Naive B cell (primary cell): Measurements from ENCODE around the gene RNF123. TPM values are rescaled to one million over a fixed set of nuclear protein-coding genes. Genes with fewer than 3 reads are reported as not detected.
A peak's percentile ranks its signal among the peaks of the same experiment; 100 is the strongest.

Source experiments
- ATAC-seq, 2 donors: fragments of 150-1000 bp; cut with Tn5 transposase; 2 replicates each; pipeline ENCODE4 v1.10.0; 2021; ENCODE audit warnings: low read depth in 2 of 2, mild to moderate bottlenecking in 2 of 2, moderate library complexity in 2 of 2
- DNase-seq: peaks from one replicate; pipeline ENCODE4 v3.0.0; 2022
- H3K27ac Mint-ChIP-seq, 6 donors: one replicate each; pipeline ENCODE4 v1.8.0; 2020 to 2022; ENCODE audit warnings: mild to moderate bottlenecking in 6 of 6, mixed read lengths in 6 of 6, moderate library complexity in 5 of 6, inconsistent platforms in 2 of 6
- H3K27me3 Mint-ChIP-seq, 3 donors: one replicate each; pipeline ENCODE4 v1.8.0; 2021 to 2022; ENCODE audit warnings: mixed read lengths in 3 of 3, mild to moderate bottlenecking in 1 of 3
- H3K36me3 Mint-ChIP-seq, 2 donors: one replicate each; pipeline ENCODE4 v1.8.0; 2020 to 2022; ENCODE audit warnings: mixed read lengths in 2 of 2, inconsistent platforms in 1 of 2, mild to moderate bottlenecking in 1 of 2
- H3K4me1 Mint-ChIP-seq, 3 donors: one replicate each; pipeline ENCODE4 v1.8.0; 2020 to 2022; ENCODE audit warnings: mixed read lengths in 3 of 3, inconsistent platforms in 1 of 3, mild to moderate bottlenecking in 1 of 3, moderate library complexity in 1 of 3
- H3K4me3 Mint-ChIP-seq, 8 donors: one replicate each; pipeline ENCODE4 v1.8.0; 2020 to 2022; ENCODE audit warnings: mild to moderate bottlenecking in 8 of 8, mixed read lengths in 8 of 8, moderate library complexity in 8 of 8, inconsistent platforms in 2 of 8
- H3K9me3 Mint-ChIP-seq, 7 donors: one replicate each; pipeline ENCODE4 v1.8.0; 2020 to 2022; ENCODE audit warnings: mixed read lengths in 7 of 7, mild to moderate bottlenecking in 5 of 7, inconsistent platforms in 2 of 7, moderate library complexity in 1 of 7
- polyA plus RNA-seq, 6 donors: library from polyadenylated mRNA; unstranded; fragments of 300-500 nt; fragmentation: Illumina TruSeq; gene quantifications; one replicate each; pipeline ENCODE4 v1.2.3, GENCODE V29; 2021; ENCODE audit warnings: low read depth in 6 of 6

RNF123 gene
- polyA plus RNA-seq, result 10 to 100 TPM in 5 of 6 donors, 1 to 10 TPM in 1; 5.7 to 19.5 (median 11.0) TPM

DNA sequence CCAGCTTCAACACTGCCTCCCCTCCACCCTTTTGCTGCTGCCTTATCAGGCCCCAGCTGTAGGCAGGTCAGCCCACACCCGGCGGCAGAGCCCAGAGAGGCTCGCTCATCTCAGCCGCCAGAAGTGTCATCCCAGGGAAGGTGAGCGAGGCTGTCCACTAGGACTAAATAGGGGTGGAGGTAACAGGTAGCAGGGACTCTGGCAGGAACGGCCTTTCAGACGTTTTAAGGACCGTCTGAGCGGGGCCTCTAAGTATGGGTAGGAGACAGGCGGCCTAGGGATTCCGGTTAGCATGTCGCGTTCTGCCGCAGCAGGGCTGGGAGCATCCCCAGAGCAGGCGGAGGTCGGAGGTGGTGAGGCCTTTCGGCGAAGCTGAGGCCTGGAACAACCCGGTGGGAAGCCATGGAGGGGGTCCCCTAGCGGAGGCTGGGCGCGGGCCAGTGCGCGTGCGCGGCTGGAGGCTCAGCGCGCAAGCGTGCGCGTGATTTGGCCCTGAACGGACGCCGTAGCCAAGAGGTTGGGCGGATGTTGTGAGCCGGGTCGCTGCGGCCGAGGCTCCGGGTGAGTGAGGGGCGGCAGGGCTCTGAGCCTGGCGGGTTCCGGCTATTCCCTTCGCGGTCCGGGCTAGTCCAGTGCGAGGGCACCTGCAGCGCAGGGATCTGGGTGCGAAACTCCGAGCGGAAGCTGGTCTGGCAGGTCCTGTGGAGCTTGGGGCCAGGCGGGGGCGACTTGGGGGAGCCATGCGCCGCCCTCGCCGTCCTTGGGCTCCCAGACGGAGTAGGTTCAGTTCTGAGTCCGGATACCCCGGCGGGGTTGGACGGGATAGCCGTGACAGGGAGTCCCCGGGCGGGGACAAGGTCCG is at the start of gene RNF123, which contains the start of gene MST1:
Gene RNF123 (plus strand): TSS at position 512 of the 862 bp plus-strand sequence. CDS start 1,609 bp downstream, outside the sequence.
Gene MST1 (minus strand): TSS at position 429 of the 862 bp plus-strand sequence. CDS start 783 bp downstream, outside the sequence.
- H3K36me3 Mint-ChIP-seq, result no peaks in the 10 kb centered on the region

DNA sequence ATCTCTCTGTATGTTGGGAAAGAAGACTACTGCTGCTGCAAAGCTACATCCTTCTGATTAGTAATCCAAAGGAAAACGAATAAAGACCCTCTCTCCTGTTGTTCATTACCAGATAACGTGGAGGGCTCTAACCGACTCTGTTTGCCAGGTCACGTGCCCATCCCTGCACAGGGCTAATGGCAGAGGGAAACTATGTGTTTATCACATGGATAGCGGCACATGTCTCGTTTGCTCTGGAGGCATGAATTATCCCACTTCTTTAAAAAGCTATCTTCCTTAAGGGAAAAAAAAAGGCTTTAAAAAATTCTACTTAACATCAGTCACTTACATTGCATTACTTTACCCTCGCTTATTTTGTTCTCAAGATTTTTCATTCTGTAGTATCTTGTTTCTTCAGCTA is 48.1 kb upstream of the RNF123 start:
- ATAC-seq, result no peak
- no peak for DNase-seq
- no peaks in the 10 kb centered on the region for H3K36me3 Mint-ChIP-seq
- no peak overlapping the region for H3K4me3 Mint-ChIP-seq
- H3K9me3 Mint-ChIP-seq, result no peaks in the 10 kb centered on the region
- no peaks in the 10 kb centered on the region for H3K4me1 Mint-ChIP-seq
- H3K27ac Mint-ChIP-seq, result no peak overlapping the region
- peaks cover under 1 to 5% (median under 1%) of the 10 kb centered on the region in 3 donors for H3K27me3 Mint-ChIP-seq

More for the DNA sequence above, at the start of gene RNF123, which contains the start of gene MST1:
- H3K27ac Mint-ChIP-seq, result peak within 1 kb of the TSS; percentile 93 to 99 (median 96)
- H3K27me3 Mint-ChIP-seq, result no peaks in the 10 kb centered on the region
- peak within 1 kb of the TSS; percentile 89 to 98 (median 97) for H3K4me3 Mint-ChIP-seq
- DNase-seq, result peak; percentile 93
- peak; percentile 80 for ATAC-seq
- H3K9me3 Mint-ChIP-seq, result no peaks in the 10 kb centered on the region
- peaks cover 26 to 43% (median 42%) of the 10 kb centered on the region in 3 donors for H3K4me1 Mint-ChIP-seq

DNA sequence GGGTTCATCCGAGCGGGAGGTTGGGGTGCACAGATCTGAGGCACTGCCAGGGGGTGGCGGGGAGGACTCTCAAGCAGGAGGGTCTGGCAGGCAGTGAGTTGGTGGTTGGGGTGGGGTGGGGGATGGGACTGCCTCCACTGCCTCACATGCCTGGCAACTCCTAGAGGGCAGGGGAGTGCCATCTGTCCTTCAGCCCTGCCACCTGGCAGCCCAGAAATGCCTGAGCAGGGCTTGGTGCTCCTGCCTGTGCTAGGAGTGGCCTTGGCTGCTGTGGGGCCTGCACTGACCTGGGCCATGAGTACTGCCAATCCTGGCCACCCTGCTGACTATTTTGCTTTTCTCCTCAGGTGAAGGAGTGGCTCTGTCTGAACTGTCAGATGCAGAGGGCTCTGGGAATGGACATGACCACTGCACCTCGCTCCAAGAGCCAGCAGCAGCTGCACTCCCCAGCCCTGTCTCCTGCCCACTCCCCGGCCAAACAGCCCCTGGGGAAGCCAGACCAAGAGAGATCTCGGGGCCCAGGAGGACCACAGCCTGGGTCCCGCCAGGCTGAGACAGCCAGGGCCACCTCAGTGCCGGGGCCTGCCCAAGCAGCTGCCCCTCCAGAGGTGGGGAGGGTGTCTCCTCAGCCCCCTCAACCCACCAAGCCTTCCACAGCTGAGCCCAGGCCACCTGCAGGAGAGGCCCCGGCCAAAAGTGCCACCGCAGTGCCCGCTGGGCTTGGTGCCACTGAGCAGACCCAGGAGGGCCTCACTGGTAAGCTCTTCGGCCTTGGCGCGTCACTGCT is 47.2 kb upstream of the RNF123 start:
- Mint-ChIP-seq H3K9me3 (no peaks in the 10 kb centered on the region), H3K4me1 (no peaks in the 10 kb centered on the region), H3K36me3 (no peaks in the 10 kb centered on the region), H3K27ac (no peak overlapping the region), H3K4me3 (no peak overlapping the region), H3K27me3 (peaks cover 0 to 5% (median 0%) of the 10 kb centered on the region in 3 donors)
- no peak for ATAC-seq
- no peak for DNase-seq

DNA sequence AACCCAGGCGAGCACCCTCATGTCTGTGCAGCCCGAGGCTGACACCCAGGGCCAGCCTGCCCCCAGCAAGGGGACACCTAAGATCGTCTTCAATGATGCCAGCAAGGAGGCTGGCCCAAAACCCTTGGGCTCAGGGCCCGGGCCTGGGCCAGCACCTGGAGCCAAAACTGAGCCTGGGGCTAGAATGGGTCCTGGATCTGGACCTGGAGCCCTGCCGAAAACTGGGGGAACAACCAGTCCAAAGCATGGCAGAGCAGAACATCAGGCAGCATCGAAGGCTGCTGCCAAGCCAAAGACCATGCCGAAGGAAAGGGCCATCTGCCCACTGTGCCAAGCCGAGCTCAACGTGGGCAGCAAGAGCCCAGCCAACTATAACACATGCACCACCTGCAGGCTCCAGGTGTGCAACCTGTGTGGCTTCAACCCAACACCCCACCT is 46.6 kb upstream of the RNF123 start:
- H3K9me3 Mint-ChIP-seq, result no peaks in the 10 kb centered on the region
- H3K4me1 Mint-ChIP-seq, result no peaks in the 10 kb centered on the region
- DNase-seq, result no peak
- no peaks in the 10 kb centered on the region for H3K36me3 Mint-ChIP-seq
- H3K27me3 Mint-ChIP-seq, result peaks cover 0 to 5% (median 0%) of the 10 kb centered on the region in 3 donors
- no peak overlapping the region for H3K27ac Mint-ChIP-seq
- no peak overlapping the region for H3K4me3 Mint-ChIP-seq
- no peak for ATAC-seq

GRCh38 chr3:49644684-49645083 is 44.7 kb upstream of the RNF123 start:
- no peaks in the 10 kb centered on the region for H3K36me3 Mint-ChIP-seq
- H3K27ac Mint-ChIP-seq, result no peak overlapping the region
- no peaks in the 10 kb centered on the region for H3K9me3 Mint-ChIP-seq
- H3K4me3 Mint-ChIP-seq, result no peak overlapping the region
- DNase-seq (no peak), ATAC-seq (no peak)
- H3K27me3 Mint-ChIP-seq, result peaks cover 0 to 5% (median 0%) of the 10 kb centered on the region in 3 donors
- no peaks in the 10 kb centered on the region for H3K4me1 Mint-ChIP-seq

- no peaks in the 10 kb centered on the region for H3K4me1 Mint-ChIP-seq
- H3K4me3 Mint-ChIP-seq, result no peak overlapping the region
- peaks cover 0 to under 1% (median 0%) of the 10 kb centered on the region in 3 donors for H3K27me3 Mint-ChIP-seq
- H3K36me3 Mint-ChIP-seq, result no peaks in the 10 kb centered on the region
- no peak for DNase-seq
- no peak for ATAC-seq
- no peaks in the 10 kb centered on the region for H3K9me3 Mint-ChIP-seq
- H3K27ac Mint-ChIP-seq, result no peak overlapping the region
Observed at GRCh38 chr3:49646236-49646635, 43.1 kb upstream of the RNF123 start.

DNA sequence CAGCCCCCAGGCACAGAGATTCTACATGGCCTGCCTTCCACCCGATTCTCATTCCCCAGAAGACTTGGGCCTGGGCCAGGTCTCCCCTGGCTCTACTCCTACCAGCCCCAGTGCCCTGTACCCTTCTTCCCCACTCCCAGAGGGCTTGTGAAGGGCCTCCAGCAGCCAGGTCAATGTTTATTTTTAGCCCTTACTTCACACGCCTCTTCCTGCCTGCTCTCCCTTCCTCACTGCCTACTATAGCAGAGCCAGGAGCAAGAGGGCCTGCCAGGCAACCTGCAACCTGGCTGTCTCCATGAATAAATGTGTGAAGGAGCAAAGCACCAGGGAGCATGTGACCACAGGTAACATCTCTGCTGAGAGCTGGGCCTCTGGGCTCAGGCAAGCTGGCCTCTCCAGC is 41.6 kb upstream of the RNF123 start:
- H3K27me3 Mint-ChIP-seq, result no peaks in the 10 kb centered on the region
- H3K4me1 Mint-ChIP-seq, result no peaks in the 10 kb centered on the region
- H3K4me3 Mint-ChIP-seq, result no peak overlapping the region
- DNase-seq (no peak), ATAC-seq (no peak)
- H3K9me3 Mint-ChIP-seq, result no peaks in the 10 kb centered on the region
- no peak overlapping the region for H3K27ac Mint-ChIP-seq
- no peaks in the 10 kb centered on the region for H3K36me3 Mint-ChIP-seq

DNA sequence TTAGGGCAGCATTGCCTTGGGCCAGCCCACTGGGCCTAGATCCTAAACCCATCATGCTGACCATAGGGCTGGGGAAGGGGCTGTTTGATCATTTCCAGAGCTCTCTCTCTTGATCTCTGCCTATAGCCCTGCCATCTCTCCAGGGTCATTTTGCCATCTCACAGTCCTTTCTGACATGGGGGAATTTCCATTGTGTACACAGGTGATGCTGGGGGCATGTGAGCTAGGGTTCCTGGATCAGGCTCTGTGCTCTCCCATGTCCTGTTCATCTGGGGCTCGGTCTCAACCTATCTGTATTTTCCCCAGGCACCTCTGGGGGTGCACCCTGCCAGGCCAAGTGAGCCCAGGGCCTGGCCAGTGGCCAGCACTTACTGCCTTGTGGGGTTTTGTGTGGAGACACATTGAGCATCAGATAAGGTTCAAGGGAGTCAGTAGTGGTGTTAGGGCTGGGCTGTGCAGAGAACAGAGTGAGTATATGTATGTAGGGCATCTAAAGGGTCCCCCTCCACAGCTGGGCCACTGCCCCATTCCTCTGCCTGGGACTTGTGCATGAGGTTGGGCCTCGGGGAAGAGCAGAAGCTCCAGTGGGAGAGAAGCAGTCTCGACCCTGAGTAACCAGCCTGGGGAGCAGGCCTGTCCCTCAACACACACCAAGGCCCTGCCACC is 40.9 kb upstream of the RNF123 start:
- Mint-ChIP-seq H3K27ac (peak overlapping the region in 1 of 6 donors; percentile 32), H3K36me3 (no peaks in the 10 kb centered on the region), H3K9me3 (no peaks in the 10 kb centered on the region), H3K4me1 (no peaks in the 10 kb centered on the region), H3K27me3 (no peaks in the 10 kb centered on the region), H3K4me3 (no peak overlapping the region)
- DNase-seq (no peak), ATAC-seq (no peak)

DNA sequence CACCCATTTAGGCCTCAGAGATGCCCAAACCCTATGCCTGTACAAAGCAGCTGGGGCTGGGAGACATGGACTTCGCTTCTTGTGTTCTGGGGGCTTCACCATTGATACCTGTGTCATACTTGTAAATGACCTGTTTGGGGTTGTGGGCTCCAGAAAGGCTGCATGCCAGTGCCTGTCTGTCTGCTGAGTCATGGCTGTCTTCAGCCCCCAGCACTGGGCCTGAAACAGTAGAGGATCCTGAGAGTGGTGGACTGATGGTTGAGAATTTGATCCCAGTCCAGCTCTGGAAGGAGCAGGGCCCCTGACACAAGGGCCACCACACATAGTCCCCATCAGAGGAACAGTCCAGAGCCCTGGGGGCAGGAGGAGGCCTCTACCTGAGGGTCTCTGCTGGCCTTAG is 39.8 kb upstream of the RNF123 start:
- Mint-ChIP-seq H3K4me3 (no peak overlapping the region), H3K27ac (no peak overlapping the region), H3K27me3 (no peaks in the 10 kb centered on the region), H3K4me1 (peaks cover 0 to 8% (median 0%) of the 10 kb centered on the region in 3 donors), H3K36me3 (no peaks in the 10 kb centered on the region), H3K9me3 (no peaks in the 10 kb centered on the region)
- ATAC-seq (no peak), DNase-seq (no peak)

DNA sequence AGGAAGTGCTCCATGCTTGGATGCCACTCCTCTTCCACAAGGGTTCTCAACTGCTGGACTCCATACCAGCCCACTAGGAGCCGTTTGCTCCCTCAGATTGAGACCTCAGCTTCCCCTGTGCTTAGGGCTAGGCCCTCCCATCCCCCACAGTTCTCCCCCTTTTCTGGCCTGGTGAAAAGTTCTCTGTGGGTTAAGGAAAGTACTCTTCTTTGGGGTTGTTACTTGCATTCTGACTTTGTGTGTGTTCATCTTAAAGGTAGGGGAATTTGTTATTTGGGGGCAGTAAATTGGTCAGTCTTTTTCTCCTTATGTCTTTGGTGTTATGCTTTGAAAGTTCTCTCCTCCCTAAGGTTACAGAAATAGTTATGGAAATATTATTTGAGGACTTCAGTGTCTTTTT is 39.2 kb upstream of the RNF123 start:
- no peak for DNase-seq
- no peaks in the 10 kb centered on the region for H3K36me3 Mint-ChIP-seq
- no peak overlapping the region for H3K4me3 Mint-ChIP-seq
- H3K27me3 Mint-ChIP-seq, result no peaks in the 10 kb centered on the region
- no peak for ATAC-seq
- peaks cover 0 to 8% (median 2%) of the 10 kb centered on the region in 3 donors for H3K4me1 Mint-ChIP-seq
- H3K27ac Mint-ChIP-seq, result no peak overlapping the region
- no peaks in the 10 kb centered on the region for H3K9me3 Mint-ChIP-seq

DNA sequence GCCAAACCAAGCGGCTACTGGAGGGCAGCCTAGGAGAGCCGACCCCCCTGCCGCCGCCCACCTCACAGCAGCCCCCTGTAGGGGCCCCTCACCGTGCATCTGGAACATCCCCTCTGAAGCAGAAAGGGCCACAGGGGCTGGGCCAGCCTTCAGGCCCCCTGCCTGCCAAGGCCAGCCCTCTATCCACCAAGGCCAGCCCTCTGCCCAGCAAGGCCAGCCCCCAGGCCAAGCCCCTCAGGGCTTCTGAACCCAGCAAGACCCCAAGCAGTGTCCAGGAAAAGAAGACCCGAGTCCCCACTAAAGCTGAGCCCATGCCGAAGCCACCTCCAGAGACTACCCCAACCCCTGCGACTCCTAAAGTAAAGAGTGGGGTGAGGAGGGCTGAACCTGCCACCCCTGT is 38.7 kb upstream of the RNF123 start:
- Mint-ChIP-seq H3K4me3 (no peak overlapping the region), H3K9me3 (no peaks in the 10 kb centered on the region), H3K27ac (no peak overlapping the region), H3K4me1 (peaks cover 0 to 8% (median 2%) of the 10 kb centered on the region in 3 donors), H3K36me3 (no peaks in the 10 kb centered on the region), H3K27me3 (no peaks in the 10 kb centered on the region)
- ATAC-seq (no peak), DNase-seq (no peak)

DNA sequence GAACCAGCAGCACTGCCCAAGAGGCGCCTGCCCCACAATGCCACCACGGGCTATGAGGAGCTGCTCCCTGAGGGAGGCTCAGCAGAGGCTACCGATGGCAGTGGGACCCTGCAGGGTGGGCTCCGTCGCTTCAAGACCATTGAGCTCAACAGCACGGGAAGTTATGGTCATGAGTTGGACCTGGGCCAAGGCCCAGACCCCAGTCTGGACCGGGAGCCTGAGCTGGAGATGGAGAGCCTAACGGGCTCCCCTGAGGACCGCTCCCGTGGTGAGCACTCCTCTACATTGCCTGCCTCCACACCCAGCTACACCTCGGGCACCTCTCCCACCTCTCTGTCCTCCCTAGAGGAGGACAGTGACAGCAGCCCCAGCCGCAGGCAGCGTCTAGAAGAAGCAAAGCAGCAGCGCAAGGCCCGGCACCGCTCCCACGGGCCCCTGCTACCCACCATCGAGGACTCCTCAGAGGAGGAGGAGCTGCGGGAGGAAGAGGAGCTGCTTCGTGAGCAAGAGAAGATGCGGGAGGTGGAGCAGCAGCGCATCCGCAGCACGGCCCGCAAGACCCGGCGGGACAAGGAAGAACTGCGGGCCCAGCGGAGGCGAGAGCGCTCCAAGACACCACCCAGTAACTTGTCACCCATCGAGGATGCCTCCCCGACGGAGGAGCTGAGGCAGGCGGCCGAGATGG is 37.0 kb upstream of the RNF123 start:
- Mint-ChIP-seq H3K4me1 (peaks cover 0 to 8% (median 2%) of the 10 kb centered on the region in 3 donors), H3K36me3 (no peaks in the 10 kb centered on the region), H3K4me3 (no peak overlapping the region), H3K27ac (peak overlapping the region in 1 of 6 donors; percentile 38), H3K27me3 (peaks cover 0 to 6% (median 5%) of the 10 kb centered on the region in 3 donors), H3K9me3 (no peaks in the 10 kb centered on the region)
- DNase-seq (no peak), ATAC-seq (no peak)
